A673 (cell line): ENCODE data around the gene GATA2. TPM values are rescaled to one million over a fixed set of nuclear protein-coding genes. Genes with fewer than 3 reads are reported as not detected.

Experiments used
- BruUV-seq: library from RNA; stranded (reverse); fragments of 400-500 nt; replicated peaks from 2 replicates; lab custom pipeline; 2021; lab: Mats Ljungman, UMichigan
- CTCF ChIA-PET: fragments of 300-600 bp; sonication (Branson Sonifier 250); formaldehyde crosslinking; loops from one replicate; lab custom pipeline; 2022; ENCODE audit warnings: antibody characterized with exemption; lab: Charles Lee
- POLR2A ChIA-PET: fragments of 300-600 bp; sonication (Branson Sonifier 250); formaldehyde crosslinking; loops from one replicate; lab custom pipeline; 2022; ENCODE audit warnings: antibody characterized with exemption; ENCODE audit not compliant: low non-redundant PET; lab: Charles Lee
- DNase-seq: peaks from one replicate; pipeline ENCODE4 v3.0.0-alpha.2; 2015; ENCODE audit warnings: low spot score
- H3K27ac ChIP-seq: fragments of 200-600 bp; sonication (generic); 2 replicates; pipeline ENCODE4 v1.5.1; 2016; ENCODE audit warnings: mixed run types, low read depth, mild to moderate bottlenecking, mixed read lengths, antibody characterized with exemption, low read length; ENCODE audit not compliant: poor library complexity, severe bottlenecking
- H3K27me3 ChIP-seq: fragments of 200-600 bp; sonication (generic); replicated peaks from 2 replicates; pipeline ENCODE4 v1.6.1; 2017; ENCODE audit warnings: mixed run types, low read depth, mild to moderate bottlenecking, mixed read lengths, antibody characterized with exemption, low read length; ENCODE audit not compliant: insufficient read depth, poor library complexity
- H3K36me3 ChIP-seq: fragments of 200-600 bp; sonication (generic); 2 replicates; pipeline ENCODE4 v1.6.1; 2016; ENCODE audit warnings: mixed run types, mild to moderate bottlenecking, mixed read lengths, antibody characterized with exemption, low read length; ENCODE audit not compliant: insufficient read depth, poor library complexity, severe bottlenecking
- H3K4me1 ChIP-seq: fragments of 200-600 bp; sonication (generic); 2 replicates; pipeline ENCODE4 v1.6.1; 2017; ENCODE audit warnings: mixed run types, mild to moderate bottlenecking, mixed read lengths, antibody characterized with exemption, low read length; ENCODE audit not compliant: insufficient read depth, poor library complexity, severe bottlenecking
- H3K4me3 ChIP-seq: fragments of 200-600 bp; sonication (generic); 2 replicates; pipeline ENCODE4 v1.5.1; 2016; ENCODE audit warnings: low read depth, mixed run types, mild to moderate bottlenecking, mixed read lengths, low read length; ENCODE audit not compliant: poor library complexity, severe bottlenecking
- H3K9me3 ChIP-seq: fragments of 200-600 bp; sonication (generic); 2 replicates; pipeline ENCODE4 v1.6.1; 2016; ENCODE audit warnings: mixed run types, low read depth, mild to moderate bottlenecking, mixed read lengths, antibody characterized with exemption, low read length; ENCODE audit not compliant: poor library complexity, severe bottlenecking
- CTCF ChIP-seq: fragments of 300-800, 200-600 bp; sonication (generic); conservative IDR thresholded peaks from 2 replicates; pipeline ENCODE4 v1.5.1; 2017; ENCODE audit warnings: low read depth, mild to moderate bottlenecking, antibody characterized with exemption, low read length, moderate library complexity, mixed read lengths
- EZH2 ChIP-seq: fragments of 200-600 bp; sonication (generic); IDR thresholded peaks from 2 replicates; pipeline ENCODE4 v1.6.1; 2017; ENCODE audit warnings: borderline replicate concordance, low read depth, mild to moderate bottlenecking, mixed read lengths, antibody characterized with exemption, low read length; ENCODE audit not compliant: poor library complexity, severe bottlenecking
- intact Hi-C: fragments of 100-400 bp; cut with micrococcal nuclease; formaldehyde crosslinking; loops from one replicate; pipeline ENCODE4 v1.10.0; 2022; ENCODE audit not compliant: unreplicated experiment
- total RNA-seq: library from RNA; stranded (reverse); gene quantifications from 2 replicates; pipeline ENCODE4 v1.2.3, GENCODE V29; 2021

GATA2 gene
- total RNA-seq, 1 experiment from 2014 or later, result 19.4 TPM

DNA sequence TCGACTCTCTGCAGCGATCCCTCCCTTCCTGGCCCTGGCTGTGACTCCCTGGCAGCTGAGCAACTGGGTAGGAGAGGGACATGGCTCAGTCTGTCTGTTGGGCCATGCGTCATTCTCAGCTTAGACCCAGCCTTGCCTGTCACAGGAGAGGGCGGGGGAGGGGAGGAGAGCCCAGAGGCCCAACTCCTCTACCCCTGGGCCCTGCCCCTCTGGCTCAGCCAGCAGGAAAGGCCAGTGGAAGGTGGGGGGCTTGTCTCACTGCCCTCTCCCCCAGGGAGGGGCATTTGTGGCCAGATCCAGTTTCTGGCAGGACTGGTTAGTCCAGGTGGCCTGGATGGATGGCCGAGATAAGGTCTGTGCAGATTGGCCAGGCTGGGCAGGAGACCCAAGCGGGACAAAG lies 57.9 kb downstream of the GATA2 start:
- Histone ChIP-seq H3K36me3 (no peaks in the 10 kb centered on the region), H3K27ac (no peak overlapping the region), H3K27me3 (no peaks in the 10 kb centered on the region), H3K4me3 (no peak overlapping the region), H3K4me1 (no peaks in the 10 kb centered on the region), H3K9me3 (no peaks in the 10 kb centered on the region)
- ChIA-PET POLR2A (no interaction called here), CTCF (no interaction called here)
- DNase-seq, result no peak
- BruUV-seq, result no TSS peak
- intact Hi-C loops, result no loop called here
- no peak for TF ChIP-seq EZH2
- TF ChIP-seq CTCF, result no peak

GRCh38 chr3:128434524-128434923 lies 58.5 kb downstream of the GATA2 start:
- DNase-seq, result no peak
- intact Hi-C loops, result no loop called here
- CTCF ChIA-PET, result no interaction called here
- no peaks in the 10 kb centered on the region for H3K9me3 ChIP-seq
- H3K4me1 ChIP-seq, result no peaks in the 10 kb centered on the region
- no peak for TF ChIP-seq CTCF
- TF ChIP-seq EZH2, result no peak
- H3K36me3 ChIP-seq, result no peaks in the 10 kb centered on the region
- no peaks in the 10 kb centered on the region for H3K27me3 ChIP-seq
- no peak overlapping the region for H3K27ac ChIP-seq
- no TSS peak for BruUV-seq
- POLR2A ChIA-PET, result no interaction called here
- H3K4me3 ChIP-seq, result no peak overlapping the region

DNA sequence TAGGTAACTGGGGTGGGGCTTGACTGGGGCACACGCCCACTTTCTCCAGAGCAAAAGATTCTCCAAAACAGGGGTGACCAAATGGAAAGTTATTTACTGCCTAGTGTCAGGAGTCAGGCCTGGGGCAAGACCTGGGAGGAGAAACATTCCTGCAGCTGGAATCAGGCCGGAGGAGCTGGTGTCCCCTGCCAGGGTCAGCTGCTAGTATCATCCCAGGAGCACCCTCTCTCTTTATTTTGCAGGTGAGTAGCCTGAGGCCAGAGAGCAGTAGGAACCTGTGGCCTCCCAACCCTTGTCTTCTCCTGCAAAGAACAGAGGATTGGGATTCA lies 59.2 kb downstream of the GATA2 start:
- intact Hi-C loops, result no loop called here
- ChIA-PET POLR2A (no interaction called here), CTCF (interaction anchor here (1.1 kb wide), 1 partner anchor 64 kb away, joined by 4 read pairs; no protein-coding TSS in a partner anchor)
- no peaks in the 10 kb centered on the region for H3K4me1 ChIP-seq
- H3K4me3 ChIP-seq, result no peak overlapping the region
- TF ChIP-seq EZH2, result no peak
- no peak for TF ChIP-seq CTCF
- no peak for DNase-seq
- H3K9me3 ChIP-seq, result no peaks in the 10 kb centered on the region
- H3K27ac ChIP-seq, result no peak overlapping the region
- H3K36me3 ChIP-seq, result no peaks in the 10 kb centered on the region
- no TSS peak for BruUV-seq
- H3K27me3 ChIP-seq, result no peaks in the 10 kb centered on the region
